ENCODE measurements around the gene THEMIS2.

THEMIS2 gene

GRCh38 chr1:27934818-27935549 is 62.6 kb downstream of the THEMIS2 start, which contains the start of gene SMPDL3B:
Gene SMPDL3B, plus strand, starts transcription at chr1:27935000. Its CDS starts 184 bp downstream, at chr1:27935184.
- peak in 1 of 2 experiments; percentile 33 for DNase-seq
- peak; percentile 37 for TF ChIP-seq POLR2A (IDR thresholded peaks at IDR 0.05; ENCODE audit: low read length)
- no peak for TF ChIP-seq GATA1 (IDR thresholded peaks at IDR 0.05; ENCODE audit: low read depth, low read length)

DNA sequence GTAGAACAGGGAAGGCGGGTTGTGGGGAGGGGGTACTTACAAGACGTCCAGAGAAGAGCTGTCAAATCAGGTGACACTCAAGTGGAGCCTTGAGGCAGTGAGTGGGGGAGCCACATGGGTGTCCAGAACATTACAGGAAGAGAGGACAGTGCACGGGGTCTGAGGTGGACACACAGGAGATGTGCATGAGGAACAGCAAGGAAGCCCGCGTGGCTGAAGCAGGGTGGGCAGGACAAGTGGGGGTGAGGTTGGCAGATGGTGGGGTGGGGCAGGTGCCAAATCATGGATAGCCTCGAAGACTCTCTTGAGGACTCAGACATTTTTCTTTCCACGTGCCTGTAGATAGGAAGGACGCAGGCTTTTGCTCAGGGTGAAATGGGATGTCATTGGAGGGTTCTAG is 63.4 kb downstream of the THEMIS2 start:
- TF ChIP-seq POLR2A (IDR thresholded peaks at IDR 0.05; ENCODE audit: low read length) (no peak), GATA1 (IDR thresholded peaks at IDR 0.05; ENCODE audit: low read depth, low read length) (no peak)
- no peak for DNase-seq
